Tongue (tissue), 2 donors: ENCODE results near the gene BPIFB3. TPM values are rescaled to one million over a fixed set of nuclear protein-coding genes. Genes with fewer than 3 reads are reported as not detected.

ENCODE experiments used
- DNase-seq: peaks from one replicate; pipeline ENCODE4 v3.0.0-alpha.2; 2015
- total RNA-seq: library from RNA; depleted of rRNA; stranded (reverse); fragments of >200 nt; gene quantifications from one replicate; pipeline ENCODE4 v1.2.3, GENCODE V29; 2014

BPIFB3 gene
- total RNA-seq, 1 donor from 2014 or later = 11.3 TPM

- no peak for DNase-seq
These were observed 37.8 kb upstream of the BPIFB3 start for GRCh38 chr20:33015700-33016580.

DNA sequence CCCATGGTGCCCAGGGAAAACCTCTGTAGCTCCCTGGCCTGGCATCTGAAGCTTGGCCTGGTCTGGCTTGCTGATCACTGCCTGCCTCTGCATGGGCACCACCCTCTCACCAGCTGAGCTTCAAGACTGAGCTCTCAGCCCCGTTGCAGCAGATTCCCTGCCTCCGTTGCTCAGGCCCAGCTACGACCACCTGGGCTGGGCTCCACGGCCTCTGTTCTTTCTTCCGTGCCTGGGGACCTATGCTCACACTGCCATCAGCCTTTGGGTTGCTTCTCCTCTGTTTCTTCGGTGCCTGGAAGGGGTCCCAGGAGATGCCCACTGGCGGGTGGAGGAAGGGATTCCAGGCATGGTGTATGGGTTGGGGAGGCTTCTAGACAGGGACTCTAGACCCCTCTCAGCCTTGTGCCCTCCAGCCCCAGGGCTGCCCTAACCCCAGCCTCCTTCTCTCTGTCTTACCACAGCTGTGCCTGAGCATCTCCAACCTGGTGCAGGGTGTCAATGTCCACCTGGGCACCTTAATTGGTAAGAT lies 37.1 kb upstream of the BPIFB3 start:
- DNase-seq = no peak

GRCh38 chr20:33017542-33017941 lies 36.2 kb upstream of the BPIFB3 start:
- no peak for DNase-seq

GRCh38 chr20:33018169-33018931 lies 35.4 kb upstream of the BPIFB3 start:
- DNase-seq = no peak

GRCh38 chr20:33019465-33020277 lies 34.0 kb upstream of the BPIFB3 start:
- DNase-seq = peak; percentile 8

GRCh38 chr20:33020278-33021161 lies 33.2 kb upstream of the BPIFB3 start:
- no peak for DNase-seq

GRCh38 chr20:33021879-33022278 lies 31.8 kb upstream of the BPIFB3 start:
- DNase-seq = no peak

- DNase-seq = no peak
These were observed 31.4 kb upstream of the BPIFB3 start for GRCh38 chr20:33022289-33022688.

- no peak for DNase-seq
These were observed 30.8 kb upstream of the BPIFB3 start for GRCh38 chr20:33022694-33023438.

GRCh38 chr20:33023439-33024242 lies 30.1 kb upstream of the BPIFB3 start:
- DNase-seq = no peak

GRCh38 chr20:33024243-33024560 lies 29.5 kb upstream of the BPIFB3 start:
- DNase-seq = no peak

- DNase-seq = no peak
These were observed 28.9 kb upstream of the BPIFB3 start for GRCh38 chr20:33024609-33025317.

- no peak for DNase-seq
These were observed 28.3 kb upstream of the BPIFB3 start for GRCh38 chr20:33025318-33025876.

- DNase-seq = no peak
These were observed 27.5 kb upstream of the BPIFB3 start for GRCh38 chr20:33026072-33026778.

- no peak for DNase-seq
These were observed 26.6 kb upstream of the BPIFB3 start for GRCh38 chr20:33026779-33027759.
